Measurements from ENCODE around the gene SIRPA.
"Not testable (repeated sequence)": the region's sequence is repeated elsewhere in the genome, so short reads cannot be mapped to it uniquely, and the experiment has no call there.

The SIRPA gene

GRCh38 chr20:1911536-1911935, 16.3 kb downstream of the SIRPA start:
- no peak for DNase-seq

GRCh38 chr20:1912053-1912452, 16.8 kb downstream of the SIRPA start:
- DNase-seq, result no peak

DNA sequence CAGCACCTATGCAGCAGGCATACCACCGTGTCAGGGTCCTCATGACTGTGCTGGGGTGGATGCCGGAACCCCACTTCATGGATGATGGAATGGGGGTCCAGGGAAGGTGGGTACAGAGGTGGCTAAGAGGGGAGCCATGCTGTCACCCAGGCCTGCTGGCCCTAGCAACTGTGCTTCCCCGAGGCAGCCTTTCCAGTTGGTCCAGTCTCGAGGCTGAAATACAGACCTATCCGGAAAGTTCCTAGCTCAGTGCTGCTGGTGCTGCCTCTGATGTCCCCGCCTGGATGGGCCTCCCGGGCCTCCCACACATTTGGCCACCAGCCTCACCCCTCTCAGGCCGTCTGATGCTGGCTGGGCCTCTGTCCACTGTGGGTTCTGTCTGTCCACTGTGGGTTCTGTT, 17.4 kb downstream of the SIRPA start:
- DNase-seq, result no peak

DNA sequence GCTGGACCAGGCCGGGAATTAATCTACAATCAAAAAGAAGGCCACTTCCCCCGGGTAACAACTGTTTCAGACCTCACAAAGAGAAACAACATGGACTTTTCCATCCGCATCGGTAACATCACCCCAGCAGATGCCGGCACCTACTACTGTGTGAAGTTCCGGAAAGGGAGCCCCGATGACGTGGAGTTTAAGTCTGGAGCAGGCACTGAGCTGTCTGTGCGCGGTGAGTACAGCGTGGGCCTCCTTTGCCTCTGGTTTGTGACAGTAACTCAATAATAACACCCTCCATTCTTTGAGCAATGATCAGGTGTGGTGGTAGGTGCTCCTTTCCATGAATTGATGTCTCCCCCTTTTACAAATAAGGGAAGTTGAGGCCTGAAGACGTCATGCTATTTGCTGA, 20.0 kb downstream of the SIRPA start:
- not testable (repeated sequence) for DNase-seq

DNA sequence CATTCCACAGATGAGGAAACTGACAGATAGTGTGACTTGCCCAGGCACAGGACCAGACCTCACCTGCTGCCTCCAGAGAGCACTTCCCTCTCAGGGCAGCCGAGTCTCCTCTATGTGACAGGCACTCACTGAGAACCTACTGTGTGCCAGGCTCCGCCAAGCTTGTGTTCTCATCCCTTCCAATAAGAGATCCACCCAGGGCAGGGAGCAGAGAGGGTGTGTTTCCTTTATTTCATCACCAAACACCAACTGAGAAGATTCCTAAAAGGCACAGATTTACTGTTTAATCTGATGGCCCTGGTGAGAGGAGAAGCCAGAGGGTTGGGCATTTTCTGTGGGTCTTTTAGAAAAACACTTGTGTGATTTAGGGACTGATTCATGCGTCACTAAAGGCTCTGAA, 20.5 kb downstream of the SIRPA start:
- DNase-seq, result no peak

GRCh38 chr20:1917786-1918185, 22.6 kb downstream of the SIRPA start:
- no peak for DNase-seq

- no peak for DNase-seq
These were observed 23.4 kb downstream of the SIRPA start for GRCh38 chr20:1918491-1919165.

GRCh38 chr20:1920252-1920651, 25.0 kb downstream of the SIRPA start:
- DNase-seq, result no peak

DNA sequence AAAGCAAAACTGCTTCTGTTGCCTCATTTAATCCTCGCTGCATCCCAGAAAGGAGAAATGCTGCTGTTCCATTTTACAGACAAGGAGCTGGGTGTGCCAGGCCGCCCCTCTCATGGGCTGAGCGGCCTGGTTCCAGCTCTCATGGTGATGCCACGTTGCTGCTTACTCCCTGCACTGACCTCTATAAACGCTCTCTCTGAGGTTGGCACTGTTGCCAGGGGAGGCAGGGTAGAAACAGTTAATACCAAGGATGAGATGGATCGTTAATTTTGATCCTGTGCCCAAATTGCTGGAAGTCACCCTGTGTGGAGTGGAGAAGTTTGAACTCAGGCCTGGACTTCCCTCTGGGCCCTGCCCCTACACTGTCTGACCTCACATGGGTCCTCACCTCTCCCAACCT, 25.6 kb downstream of the SIRPA start:
- no peak for DNase-seq

DNA sequence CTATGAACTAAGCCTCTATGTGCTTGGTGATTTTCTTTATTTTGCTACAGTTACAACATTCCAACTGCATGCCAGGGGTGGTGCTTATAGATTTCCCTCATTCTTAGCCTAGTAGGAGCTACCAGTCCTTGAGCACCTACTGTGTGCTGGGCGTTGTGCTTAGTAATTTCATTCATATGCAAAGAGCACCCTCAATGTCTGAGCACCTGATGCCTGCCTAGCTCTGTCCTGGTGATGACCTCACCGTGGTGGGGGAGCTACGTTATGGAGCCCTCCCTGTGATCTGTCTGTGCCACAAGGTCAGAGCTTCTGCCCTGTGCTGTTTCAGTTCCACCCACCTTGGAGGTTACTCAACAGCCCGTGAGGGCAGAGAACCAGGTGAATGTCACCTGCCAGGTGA, 26.8 kb downstream of the SIRPA start:
- not testable (repeated sequence) for DNase-seq

GRCh38 chr20:1922786-1923185, 27.6 kb downstream of the SIRPA start:
- DNase-seq, result no peak

DNA sequence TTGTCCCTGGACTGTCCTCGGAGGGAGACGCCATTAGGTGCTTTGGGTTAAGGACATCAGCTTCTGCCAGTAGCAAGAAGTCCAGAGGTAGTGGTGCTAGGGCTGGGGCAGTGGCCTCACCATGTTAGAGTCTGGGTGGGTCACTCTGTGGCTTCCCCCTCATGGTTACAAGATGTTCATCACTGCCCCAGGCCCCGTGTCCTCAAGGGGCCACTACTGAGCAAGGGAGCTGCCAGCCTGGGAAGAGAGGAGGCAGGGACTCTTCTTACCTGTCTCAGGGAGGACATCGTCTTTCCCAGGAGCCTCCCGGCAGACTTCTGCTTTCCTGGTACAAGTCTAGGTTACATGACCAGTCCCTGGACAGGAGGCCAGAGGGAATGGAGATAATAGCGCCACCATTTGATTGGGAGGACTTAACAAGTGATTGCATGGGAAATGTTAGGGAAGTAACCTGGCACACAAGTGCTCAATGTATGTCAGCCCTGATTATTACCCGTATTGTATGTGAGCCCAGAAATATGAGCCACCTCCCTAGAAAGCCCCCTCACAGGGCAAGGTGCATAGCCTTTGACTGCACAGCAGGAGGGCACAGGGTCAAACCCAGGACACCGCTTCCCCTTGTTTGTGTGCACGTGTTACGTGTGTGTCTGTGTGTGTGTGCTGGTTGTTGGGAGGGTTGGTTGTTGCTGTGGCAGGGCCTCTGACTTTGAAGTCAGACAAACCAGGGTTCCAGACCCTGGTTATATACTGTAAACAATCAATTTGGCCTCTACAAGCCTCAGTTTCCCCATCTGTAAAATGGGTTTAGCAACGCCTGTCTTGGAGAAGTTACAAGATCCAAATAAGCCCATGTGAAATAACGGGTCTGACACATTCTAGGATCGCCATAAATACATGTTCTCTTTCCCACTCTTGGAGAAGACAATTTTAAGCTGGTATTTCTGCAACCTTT, 30.0 kb downstream of the SIRPA start:
- no peak for DNase-seq

- no peak for DNase-seq
These were observed 31.0 kb downstream of the SIRPA start for GRCh38 chr20:1926237-1926636.

DNA sequence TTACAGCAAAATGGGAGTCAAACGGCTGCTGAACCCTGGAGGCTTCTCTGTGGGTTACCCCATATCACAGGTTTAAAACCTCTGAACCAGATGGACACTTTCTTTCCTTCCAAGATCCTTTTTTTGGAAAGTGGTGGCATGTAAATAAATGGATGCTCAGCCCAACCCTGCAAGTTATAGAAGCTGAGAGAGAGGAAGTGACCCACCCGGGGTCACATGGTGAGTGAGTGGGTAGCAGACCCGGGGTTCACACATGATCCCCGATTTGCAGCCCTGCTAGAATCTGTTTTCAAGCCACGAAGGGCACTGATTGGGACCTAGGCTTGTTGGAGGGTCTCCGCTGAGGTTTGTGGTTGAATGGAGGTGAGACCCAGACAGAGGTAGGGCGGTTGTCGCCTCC, 32.0 kb downstream of the SIRPA start:
- DNase-seq, result no peak

DNA sequence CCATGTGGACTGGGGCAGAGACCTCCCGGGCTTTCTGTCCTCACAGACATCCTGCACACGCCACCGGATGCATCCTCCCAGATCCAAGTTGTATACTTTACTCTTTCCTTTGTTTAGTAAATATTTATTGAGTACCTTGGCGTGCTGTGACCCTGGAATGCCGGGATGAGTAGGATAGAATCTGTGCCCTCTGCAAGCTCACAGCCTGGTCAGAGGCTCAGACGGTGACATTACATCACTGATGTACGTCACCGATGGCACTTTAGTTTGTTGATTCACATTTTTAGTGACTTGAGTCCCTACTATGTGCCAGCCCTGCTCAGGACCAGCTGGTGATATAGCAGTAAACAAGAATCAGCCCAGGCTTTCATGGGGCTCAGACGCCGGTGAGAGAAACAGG, 32.9 kb downstream of the SIRPA start:
- DNase-seq, result no peak

DNA sequence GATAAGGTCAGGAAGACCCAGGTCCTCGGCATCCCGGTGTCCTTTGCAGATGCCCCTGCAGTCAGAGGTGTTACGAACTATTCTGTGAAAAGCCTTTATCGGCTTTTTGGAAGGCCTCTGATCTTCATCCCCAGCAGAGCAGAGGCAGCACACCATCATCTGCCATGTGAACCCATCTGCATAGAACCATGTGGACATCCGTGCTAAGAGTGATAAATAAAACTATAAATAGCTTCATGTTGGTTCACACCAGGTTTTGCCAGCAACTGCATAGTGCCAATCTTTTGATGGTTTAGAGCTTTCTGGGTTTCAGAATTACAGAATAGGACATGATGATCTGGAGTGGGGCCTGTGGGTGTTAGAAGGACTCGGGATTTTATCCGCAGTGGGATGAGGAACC, 33.6 kb downstream of the SIRPA start:
- no peak for DNase-seq

DNA sequence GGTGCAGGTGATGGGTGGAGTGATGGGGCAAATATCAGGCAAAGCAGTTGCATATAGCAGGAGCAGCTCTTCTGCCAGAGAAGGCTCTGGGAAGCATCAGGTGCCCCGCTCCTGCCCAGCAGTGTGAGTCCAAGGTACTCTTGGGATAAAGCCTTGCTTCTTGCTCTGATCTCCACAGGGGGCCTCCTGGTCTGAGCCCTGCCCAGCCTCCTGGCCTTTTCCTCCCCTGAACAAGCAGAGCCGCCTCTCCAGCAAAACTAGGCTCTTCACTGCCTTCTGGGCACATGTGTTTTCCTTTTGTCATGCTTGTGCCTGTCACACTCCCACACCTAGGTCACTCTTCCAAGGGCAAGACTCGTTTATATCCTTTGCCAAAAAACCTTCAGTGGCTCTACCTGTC, 34.3 kb downstream of the SIRPA start:
- DNase-seq, result no peak

DNA sequence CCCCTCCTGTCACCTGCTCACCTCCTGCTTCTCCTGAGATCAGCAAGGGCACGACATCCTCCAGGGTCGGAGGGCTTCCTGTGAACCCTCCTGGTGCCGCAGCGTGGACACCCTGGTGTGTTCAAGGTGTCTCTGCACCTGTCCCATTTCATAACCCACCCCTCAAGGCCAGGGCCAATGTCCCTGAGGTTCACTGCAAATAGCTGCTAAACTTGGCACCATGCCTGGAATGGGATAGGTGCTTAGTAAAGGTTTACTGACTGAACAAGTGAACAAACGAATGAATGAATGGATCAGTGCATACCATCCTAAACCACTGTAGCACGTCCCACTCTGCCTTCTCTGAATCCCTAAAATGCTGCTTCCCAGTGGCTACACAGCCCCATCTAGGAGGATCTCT, 35.0 kb downstream of the SIRPA start:
- DNase-seq, result no peak

GRCh38 chr20:1931830-1932229, 36.6 kb downstream of the SIRPA start:
- no peak for DNase-seq

- DNase-seq, result no peak
These were observed 37.8 kb downstream of the SIRPA start for GRCh38 chr20:1932971-1933370.

DNA sequence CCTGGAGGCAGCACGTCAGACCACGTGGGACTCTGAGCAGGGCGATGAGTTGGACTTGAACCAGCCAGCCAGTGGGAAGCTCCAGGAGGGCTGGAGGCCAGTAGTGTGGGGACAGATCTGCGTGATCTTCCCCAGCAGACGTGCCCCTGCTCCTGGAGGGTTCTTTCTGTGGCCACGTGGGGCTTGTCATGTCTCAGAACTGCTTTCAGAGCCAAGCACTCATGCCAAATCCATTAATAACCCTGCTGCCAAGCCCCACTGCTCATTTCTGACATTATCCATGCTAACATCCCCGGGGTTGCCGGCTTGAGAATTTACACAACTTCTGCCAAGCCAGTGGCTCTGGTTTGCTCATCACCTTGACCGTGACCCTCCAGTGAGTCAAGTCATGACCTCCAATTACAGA, 38.3 kb downstream of the SIRPA start:
- no peak for DNase-seq

- no peak for DNase-seq
These were observed 38.9 kb downstream of the SIRPA start for GRCh38 chr20:1934156-1934555.

GRCh38 chr20:1934721-1935573, 39.7 kb downstream of the SIRPA start:
- DNase-seq, result no peak

All from DMS 273 treated with DMSO at 0.1 percent for 48 hours (cell line).